ENCODE results near the gene TMC1. TPM values are rescaled to one million over a fixed set of nuclear protein-coding genes. Genes with fewer than 3 reads are reported as not detected.

TMC1 gene
- total RNA-seq, 1 donor from 2014 or later = 0.26 TPM

DNA sequence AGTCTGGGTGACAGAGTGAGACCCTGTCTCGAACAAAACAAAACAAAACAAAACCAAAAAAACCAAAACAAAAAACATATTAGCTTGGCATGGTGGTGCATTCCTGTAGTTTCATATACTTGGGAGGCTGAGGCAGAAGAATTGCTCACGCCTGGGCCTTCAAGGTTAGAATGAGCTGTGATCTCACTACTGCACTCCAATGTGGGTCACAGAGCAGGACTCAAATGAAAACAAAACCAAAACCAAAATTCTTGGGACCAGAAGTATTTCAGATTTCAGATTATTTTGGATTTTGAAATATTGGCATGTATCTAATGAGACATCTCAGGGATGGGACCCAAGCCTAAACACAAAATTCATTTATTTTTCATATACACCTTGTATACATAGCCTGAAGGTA is 80.2 kb downstream of the TMC1 start:
- no peak for DNase-seq (ENCODE audit: low read depth in 2 of 2)

DNA sequence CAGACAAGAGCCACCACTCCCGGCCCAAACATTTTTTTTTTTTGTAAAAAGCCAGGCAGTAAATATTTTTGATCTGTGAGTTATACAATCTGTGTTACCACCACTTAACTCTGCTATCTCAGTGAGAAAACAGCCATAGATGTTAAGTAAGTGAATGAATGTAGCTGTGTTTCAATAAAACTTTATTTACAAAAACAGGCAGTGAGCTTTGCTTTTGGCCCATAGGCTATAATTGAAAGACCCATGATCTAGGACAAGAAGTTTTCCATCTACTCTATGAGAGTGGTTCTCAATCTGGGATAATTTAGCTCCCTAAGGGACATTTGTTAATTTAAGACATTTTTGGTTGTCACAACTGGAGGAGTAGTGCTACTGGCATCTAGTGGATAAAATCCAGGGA is 91.0 kb downstream of the TMC1 start:
- DNase-seq (ENCODE audit: low read depth in 2 of 2) = no peak

DNA sequence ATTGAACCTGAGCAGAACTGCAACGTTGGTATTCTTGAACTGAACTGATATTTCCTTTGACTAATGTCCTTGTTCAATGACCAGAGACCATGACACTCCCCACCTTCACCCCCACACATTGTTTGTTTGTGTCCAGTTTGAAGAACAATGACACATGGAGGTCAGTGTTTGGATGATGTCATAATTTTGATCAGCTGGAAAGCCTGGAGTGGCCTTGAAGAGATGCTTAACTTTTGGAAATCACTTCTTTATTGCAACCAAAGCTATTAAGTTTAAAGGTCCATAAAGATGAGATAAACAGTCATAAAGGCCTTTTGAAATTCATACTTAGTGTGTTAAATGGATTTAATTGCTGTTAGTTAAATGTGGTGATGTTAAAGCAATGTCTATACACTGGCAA is 92.7 kb downstream of the TMC1 start:
- DNase-seq (ENCODE audit: low read depth in 2 of 2) = no peak

DNA sequence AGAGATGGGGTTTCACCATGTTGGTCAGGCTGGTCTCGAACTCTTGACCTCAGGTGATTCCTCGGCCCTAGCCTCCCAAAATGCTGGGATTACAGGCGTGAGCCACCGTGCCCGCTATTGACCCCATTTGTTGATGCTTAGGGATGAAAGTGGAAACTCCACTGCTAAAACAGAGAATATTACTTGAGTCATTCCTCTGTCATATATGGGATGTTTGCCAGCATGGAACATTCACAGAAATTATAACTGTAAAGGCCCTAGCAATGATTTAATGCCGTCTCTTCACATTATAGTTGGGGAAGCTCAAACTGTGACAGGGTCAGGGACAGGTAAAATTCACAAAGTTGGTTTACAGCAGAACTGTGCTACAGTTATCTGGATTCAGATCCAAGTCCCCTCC is 94.5 kb downstream of the TMC1 start:
- DNase-seq (ENCODE audit: low read depth in 2 of 2) = no peak

DNA sequence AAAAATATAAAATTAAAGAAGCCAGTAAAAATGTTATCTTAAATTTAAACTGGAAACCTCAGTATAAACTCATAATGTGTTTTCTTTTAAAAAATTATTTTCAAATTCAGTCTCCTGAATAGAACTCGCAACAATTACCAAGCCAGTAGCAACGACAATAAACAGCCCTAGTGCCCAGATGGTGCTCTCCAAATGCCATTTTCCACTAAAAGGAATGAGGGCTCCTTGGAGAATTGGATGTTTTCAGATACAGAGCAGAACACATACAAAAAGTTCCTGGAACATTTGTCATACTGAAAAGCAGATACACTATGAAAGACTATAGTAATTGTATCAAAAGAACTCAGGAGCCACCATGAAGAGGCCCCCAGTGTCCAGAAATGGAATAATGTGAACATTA is 97.4 kb downstream of the TMC1 start:
- no peak for DNase-seq (ENCODE audit: low read depth in 2 of 2)

DNA sequence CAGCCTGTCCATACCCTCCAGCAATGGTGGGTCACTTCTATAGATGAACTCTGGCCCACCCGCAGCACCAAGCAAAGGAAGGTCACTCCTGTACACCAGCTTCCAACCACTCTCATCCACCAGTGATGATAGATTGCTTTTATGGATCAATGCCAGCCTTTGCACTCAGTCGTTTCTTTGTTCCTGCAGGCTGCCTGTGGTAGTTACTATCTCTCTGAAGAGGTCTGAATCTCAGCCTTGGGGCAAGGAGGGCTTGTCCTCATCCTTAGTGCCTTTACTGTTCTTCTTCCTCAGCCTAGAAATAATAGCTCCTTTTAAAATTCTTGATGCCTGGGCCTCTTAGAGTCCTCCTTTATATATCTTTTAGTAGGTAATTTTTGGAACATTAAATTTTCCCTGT is 100.8 kb downstream of the TMC1 start:
- DNase-seq (ENCODE audit: low read depth in 2 of 2) = no peak

DNA sequence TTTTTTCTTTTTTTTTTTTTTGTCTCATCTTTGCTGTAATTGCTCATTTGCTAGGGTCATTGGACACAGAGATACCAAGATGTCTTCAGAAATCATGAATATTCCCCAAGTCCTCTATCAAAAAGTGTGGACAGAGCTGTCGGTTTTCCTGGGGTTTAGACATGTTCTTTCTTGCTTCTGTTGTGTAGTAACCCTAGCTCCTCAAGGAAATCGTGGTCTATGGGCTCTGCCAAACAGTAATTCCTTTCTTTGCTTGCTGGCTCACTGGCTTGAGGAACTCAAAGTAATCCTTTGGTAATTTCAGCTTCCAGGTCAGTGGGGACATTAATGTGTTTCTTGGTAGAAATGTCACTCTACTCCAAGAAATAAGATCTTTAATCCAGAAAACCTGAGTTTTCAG is 101.7 kb downstream of the TMC1 start:
- DNase-seq (ENCODE audit: low read depth in 2 of 2) = no peak

DNA sequence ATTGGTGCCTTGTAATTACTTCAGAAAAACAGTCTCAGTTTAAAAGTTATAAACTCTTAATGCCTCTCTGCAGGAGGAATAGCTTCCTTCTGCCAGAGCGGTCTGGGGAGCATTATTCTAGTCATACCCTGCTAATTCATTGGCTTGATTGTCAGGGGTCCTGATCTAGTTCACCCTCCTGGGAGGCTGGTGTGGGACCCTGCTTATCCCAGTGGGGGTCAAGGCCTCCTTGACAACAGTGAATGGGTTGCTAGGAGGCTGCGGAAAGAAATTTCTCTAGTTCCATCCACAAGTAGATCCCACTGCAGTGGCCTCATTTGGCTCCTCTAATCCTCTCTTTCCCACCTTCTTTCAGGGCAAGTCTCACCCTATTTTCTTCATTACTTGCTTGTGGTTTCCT is 105.7 kb downstream of the TMC1 start:
- DNase-seq (ENCODE audit: low read depth in 2 of 2) = no peak

DNA sequence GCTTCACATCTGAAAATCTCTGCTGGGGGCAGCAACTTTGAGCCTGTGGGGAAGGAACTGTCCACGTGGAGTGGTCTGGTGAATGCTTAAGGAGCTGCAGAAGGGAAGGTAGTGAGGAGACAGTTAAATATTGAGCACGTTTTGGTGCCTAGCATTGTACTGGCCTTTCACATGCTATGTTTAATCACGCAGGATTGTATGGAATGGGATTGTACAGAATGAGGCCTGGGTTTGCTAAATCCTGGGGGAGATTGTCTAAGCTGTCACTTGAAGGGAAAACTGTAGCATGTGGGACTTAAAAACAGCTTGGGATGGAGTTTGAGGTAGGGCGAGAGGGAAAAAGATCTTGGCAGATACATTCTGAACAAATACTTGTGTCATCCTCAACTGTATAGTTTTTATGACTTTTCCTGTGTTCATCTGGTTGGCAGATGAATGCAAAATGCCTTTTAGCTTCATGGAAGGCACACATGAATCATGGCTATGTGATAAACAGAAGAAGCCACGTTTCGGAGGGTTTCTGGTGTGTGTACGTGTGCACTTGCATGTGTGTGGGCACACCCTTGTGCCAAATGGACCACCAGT is 106.6 kb downstream of the TMC1 start:
- no peak for DNase-seq (ENCODE audit: low read depth in 2 of 2)

DNA sequence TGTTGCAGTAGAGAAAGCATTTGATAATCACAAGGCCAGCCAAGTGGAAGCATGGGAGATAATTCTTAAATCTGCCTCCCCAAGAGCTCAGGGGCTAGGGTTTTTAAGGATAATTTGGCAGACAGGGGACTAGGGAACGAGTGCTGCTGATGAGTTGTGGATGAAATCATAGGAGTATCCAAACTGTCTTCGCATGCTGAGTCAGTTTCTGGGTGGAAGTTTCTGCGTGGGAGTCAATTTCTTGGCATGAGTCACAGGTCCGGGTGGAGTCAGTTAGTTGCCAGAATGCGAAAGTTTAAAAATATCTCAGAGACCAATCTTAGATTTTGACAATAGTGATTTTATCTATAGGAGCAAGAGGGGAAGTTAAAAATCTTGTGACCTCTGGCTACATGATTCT is 112.6 kb downstream of the TMC1 start:
- no peak for DNase-seq (ENCODE audit: low read depth in 2 of 2)

DNA sequence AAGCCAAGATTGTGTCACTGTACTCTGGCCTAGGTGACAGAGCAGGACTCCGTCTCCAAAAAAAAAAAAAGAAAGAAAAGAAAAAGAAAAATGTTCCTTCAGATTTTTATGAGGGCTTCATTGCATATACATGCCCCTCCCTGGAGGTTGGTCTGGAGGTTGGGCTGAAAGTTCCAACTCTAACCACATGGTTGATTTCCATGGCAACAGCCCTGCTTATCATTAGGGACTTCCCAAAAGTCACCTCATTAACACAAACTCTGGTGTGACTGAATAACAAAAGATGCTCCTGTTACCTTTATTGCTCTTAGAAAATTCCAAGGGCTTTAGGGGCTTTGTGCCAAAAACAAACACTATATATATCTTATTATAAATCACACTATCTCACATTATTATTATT is 113.8 kb downstream of the TMC1 start:
- no peak for DNase-seq (ENCODE audit: low read depth in 2 of 2)

DNA sequence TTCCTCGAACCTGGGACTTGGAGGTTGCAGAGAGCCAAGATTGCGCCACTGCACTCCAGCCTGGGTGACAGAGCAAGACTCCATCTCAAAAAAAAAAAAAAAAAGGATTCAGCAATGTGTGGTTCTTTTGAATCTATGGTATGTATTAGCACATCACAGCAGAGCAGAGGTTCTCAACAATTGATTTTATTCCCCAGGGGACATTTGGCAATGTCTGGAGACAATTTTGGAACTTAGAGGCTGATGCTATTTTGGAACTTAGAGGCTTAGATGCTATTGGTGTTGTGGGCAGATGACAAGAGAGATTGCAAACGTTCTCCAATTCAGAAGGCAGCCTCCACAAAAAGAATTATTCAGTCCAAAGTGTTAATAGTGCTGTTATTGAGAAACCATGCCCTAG is 115.2 kb downstream of the TMC1 start:
- no peak for DNase-seq (ENCODE audit: low read depth in 2 of 2)

DNA sequence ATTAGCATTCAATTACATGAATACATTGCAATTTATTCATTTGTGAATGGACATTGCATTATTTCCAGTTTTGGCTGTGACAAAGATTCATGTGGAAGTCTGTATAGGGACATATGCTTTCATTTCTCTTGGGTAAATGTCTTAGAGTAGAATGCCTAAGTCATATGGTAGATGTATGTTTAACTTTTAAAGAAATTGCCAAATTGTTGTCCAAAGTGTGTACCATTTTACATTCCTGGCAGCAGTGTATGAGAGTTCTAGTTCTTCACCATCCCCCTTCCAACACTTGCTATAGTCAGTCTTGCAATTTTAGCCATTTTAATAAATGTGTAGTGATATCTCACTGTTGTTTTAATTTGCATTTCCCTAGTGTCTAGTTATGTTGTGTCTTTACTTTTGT is 122.2 kb downstream of the TMC1 start:
- DNase-seq (ENCODE audit: low read depth in 2 of 2) = no peak

DNA sequence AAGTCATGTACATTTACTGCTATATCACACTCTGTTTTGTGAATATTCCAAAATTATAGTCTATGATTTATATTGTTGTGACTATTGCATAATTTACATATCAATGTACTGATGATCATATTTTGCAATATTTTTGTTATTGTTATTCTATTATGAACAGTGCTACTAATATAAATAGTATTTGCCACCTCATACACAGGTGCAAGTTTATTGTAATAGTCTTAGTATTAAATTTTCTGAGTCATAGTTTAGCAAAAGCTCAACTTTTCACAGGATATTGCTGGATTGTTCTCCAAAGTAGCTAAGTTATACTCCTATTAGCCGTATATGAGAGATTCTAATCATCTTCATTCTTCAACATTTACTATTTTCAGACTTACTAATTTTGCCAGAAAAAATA is 124.7 kb downstream of the TMC1 start:
- DNase-seq (ENCODE audit: low read depth in 2 of 2) = no peak

DNA sequence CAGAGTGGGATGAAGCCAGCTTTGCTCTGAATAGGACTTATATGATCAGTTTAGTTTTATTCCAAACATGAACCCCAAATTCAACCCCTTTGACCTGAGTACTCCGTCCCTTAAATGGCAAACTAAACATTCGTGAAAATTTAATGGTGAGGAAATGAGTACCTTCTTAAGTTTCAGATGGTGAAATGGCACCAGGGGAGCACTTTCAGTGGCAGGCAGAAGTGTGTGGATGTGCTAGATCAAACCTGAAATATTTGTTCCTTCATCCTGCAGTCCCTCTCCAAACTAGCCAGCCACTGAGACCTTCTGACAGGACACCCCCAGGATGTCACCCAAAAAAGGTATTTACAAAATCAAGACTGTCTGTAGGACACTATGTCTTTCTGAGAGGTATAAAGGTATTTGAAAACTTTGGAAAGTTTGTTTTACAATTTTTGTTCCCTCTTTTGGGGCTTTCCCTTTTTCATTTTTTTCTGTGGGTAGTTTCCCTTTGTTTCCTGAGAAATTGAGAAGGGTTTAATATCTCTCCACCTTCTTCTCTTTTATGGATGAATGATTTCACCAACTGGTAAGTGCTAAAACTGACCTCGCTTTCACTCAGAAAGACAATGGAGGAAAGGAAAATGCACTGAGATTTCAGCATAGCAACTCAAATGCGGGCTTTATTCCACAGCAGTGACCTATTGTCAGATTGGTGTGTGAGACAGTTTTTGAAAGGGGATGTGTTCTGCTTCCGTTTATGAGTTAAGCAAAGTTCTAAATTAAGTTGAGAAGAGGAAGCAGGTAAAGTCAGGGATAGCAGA is 127.1 kb downstream of the TMC1 start:
- DNase-seq (ENCODE audit: low read depth in 2 of 2) = no peak

DNA sequence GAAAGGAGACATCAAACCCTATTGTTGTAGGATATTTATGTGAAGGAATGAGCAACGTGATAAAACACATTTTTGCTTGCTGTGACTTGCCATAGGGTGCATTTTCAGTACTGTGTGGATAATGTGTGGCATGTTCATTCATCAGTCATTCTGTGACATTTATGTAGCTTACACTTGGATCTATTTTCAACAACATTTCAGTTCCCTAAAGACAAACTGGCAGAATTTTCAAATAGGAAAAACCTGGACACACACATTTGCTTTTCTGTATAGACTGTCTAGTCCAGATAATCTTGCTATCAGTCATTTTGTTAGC is 127.7 kb downstream of the TMC1 start:
- no peak for DNase-seq (ENCODE audit: low read depth in 2 of 2)

DNA sequence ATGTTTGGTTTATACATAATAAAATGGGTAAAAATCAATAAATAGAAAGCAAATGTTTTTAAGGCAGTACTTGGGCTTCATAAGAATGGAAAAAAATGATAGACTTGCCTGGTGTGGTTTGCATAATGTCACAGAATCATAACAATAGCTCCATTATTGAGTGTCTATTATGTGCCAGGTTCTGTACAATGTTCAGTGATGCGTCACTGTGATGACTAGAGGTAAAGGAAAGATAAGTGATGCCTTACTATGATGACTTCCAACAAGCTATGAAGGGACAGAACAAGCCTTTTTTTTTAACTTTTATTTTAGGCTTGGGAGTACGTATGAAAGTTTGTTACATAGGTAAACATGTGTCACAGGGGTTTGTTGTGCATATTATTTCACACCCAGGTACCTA is 128.8 kb downstream of the TMC1 start:
- no peak for DNase-seq (ENCODE audit: low read depth in 2 of 2)

DNA sequence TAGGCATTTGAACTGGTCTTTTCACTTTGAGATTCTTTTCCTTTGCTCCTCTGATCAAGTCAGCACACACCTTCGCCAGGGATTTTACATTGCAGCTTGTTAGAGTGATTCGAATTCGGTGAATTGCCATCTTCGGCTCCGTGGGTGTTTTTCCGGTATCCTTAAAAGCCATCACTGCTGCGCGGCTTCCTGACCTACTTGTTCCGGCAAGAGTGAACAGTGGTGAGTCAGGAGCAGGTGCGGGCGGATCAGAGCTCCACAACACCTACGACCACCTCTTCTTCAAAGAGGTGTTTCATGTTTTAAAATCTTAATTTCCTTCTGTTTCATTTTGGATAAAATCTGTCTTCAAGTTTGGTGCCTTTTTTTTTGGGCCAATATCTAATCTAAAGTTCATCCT is 134.6 kb downstream of the TMC1 start:
- DNase-seq (ENCODE audit: low read depth in 2 of 2) = no peak

DNA sequence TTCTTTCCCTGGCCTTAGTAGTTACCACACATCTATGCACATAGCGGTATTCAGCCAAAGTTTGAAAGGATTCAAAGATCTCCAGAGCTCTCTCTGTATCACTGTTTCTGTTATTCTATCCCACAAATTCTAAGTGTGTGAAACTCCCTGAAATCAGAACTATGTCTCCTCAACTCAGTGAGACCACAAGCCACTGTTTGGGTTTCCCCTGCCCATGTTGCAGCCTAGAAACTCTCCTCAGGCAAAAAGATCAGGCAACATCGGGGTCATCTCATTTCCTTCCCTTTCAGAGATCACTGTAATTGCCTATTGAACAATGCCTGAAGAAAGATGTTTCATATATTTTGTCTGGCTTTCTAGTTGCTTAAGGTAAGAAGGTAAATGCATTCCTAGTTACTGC is 135.6 kb downstream of the TMC1 start:
- DNase-seq (ENCODE audit: low read depth in 2 of 2) = no peak

DNA sequence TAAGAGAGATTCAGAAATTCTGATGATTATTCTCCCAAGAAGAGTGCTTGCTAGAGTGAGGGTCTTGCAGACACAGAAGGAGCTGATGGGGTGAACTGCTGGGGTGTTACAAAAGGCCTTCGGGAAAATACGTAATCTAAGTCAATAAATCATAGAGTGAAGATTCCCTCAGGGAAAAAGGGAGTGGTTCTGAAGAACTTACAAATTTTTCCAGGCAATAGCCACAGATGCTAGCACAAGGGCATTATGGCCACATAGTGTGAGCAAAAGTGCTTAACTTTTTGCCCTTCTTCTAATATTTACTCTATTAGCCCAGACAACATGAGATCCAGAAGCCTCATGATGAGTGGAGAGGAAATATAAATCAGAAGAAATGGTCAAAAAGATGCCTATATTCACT is 137.3 kb downstream of the TMC1 start:
- DNase-seq (ENCODE audit: low read depth in 2 of 2) = no peak

DNA sequence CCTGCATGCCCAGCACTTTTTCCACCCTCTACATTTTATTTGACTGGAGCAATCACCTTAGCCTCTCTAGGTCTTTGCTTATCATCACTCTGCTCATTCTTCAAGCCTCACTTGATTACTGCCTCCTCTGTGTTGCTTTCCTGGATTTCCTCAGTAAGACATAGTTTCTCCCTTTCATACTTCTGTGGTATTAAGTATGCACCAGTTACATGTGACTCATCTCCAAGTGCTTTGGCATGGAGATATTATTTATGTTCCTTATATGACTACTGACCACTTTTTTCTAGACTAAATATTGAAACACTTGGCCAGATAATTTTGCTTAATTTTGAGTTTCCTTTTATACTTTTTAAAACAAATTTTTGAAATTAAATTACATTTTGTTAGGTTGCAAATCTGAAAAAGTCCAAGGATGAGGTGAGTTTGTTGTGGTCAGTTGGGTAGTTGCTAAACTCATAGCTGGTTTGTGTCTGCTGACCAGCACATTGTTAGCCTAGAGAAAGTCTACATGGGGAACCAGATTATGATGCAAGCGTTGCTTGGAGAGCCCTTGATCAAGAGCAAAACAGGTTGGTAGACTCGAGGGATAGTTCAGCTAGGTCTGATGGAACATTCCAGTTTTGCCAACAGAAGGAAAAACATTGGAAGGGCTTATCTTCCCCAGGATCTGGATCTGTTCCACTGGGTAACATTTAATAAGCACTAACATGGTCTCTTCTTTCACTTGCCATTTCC is 140.2 kb downstream of the TMC1 start:
- DNase-seq (ENCODE audit: low read depth in 2 of 2) = no peak

DNA sequence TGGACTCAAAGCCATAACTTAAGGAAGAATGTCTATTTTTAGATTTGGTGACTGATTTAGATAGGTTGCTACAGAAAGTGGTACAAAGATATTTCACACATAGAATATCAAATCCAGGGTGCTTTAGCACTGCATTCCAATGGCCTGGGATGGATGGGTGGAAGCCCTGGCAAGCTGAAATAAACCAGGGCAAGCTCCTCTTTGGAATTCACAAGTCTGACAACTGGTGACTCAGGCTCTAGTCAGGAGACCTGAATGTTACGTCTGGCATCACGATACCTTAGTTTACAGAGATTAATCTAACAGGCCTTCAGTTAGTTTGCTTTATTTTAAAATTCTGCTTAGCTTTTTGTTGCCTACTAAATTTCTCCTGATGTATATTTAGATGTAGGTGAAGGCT is 144.0 kb downstream of the TMC1 start:
- DNase-seq (ENCODE audit: low read depth in 2 of 2) = no peak

DNA sequence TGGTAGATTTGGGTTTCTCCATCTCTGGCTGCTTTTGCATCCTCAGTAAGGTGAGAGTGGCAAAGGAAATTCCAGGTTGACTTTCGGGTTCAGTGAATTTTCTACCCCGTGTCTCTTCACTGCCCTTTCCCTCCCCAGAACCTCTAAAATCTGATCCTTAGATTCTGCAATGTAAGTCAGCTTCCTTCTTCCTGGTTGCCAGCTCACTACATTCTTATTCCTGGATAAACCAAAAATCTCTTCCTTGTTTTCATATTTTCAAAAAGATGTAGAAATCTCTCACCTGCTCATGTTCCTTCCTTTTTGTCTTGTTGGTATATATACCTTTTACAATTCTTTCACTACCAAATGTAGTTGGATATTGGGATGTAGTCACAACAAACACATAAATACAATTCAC is 145.8 kb downstream of the TMC1 start:
- DNase-seq (ENCODE audit: low read depth in 2 of 2) = no peak

Measured in dermis microvascular lymphatic vessel endothelial cell (primary cell).